ENCODE measurements around the gene ZC3H12C.

GRCh38 chr11:110112457-110112856, 19.3 kb downstream of the ZC3H12C start:
- TF ChIP-seq POLR2A (IDR thresholded peaks at IDR 0.05; ENCODE audit: low read length) (no peak), GATA1 (IDR thresholded peaks at IDR 0.05; ENCODE audit: low read depth, low read length) (no peak)

Measured in erythroblast (primary cell).